NCI-H187 treated with DMSO at 0.1 percent for 48 hours (cell line): ENCODE data around the gene NRTN.
"Not testable (repeated sequence)": the region's sequence is repeated elsewhere in the genome, so short reads cannot be mapped to it uniquely, and the experiment has no call there.

Experiments
- DNase-seq: peaks from one replicate; lab custom pipeline; 2025; lab: John Stamatoyannopoulos, UW

The NRTN gene

GRCh38 chr19:5867201-5868136, 62.6 kb downstream of the NRTN start:
- no peak for DNase-seq

- DNase-seq, result no peak
Observed at GRCh38 chr19:5870986-5871394, 66.1 kb downstream of the NRTN start.

- no peak for DNase-seq
Observed at GRCh38 chr19:5873617-5874199, 68.8 kb downstream of the NRTN start.

- not testable (repeated sequence) for DNase-seq
Observed at GRCh38 chr19:5874496-5874895, 69.6 kb downstream of the NRTN start.

GRCh38 chr19:5877427-5877826, 72.6 kb downstream of the NRTN start:
- DNase-seq, result no peak

- DNase-seq, result no peak
Observed at GRCh38 chr19:5877882-5878281, 73.0 kb downstream of the NRTN start.
